Suprapubic skin (tissue), 4 donors: ENCODE results near the gene CDK5RAP1.

Experiments used
- CTCF ChIP-seq, 2 donors: fragments of 200-600 bp in 1 of 2; fragments of 450-650 bp in 1 of 2; sonication (generic) in 1 of 2; IDR thresholded peaks; one replicate each; pipeline ENCODE4 v1.5.1; 2016 to 2019; ENCODE audit warnings: antibody characterized with exemption in 2 of 2, mild to moderate bottlenecking in 1 of 2, moderate library complexity in 1 of 2
- EP300 ChIP-seq: sonication (generic); formaldehyde crosslinking; IDR thresholded peaks from one replicate; pipeline ENCODE4 v1.6.1; 2017; ENCODE audit warnings: antibody characterized with exemption
- POLR2A ChIP-seq, 2 donors: fragments of 450-650 bp; IDR thresholded peaks; one replicate each; pipeline ENCODE4 v1.6.1; 2017; ENCODE audit warnings: antibody characterized with exemption in 2 of 2, mild to moderate bottlenecking in 2 of 2, moderate library complexity in 2 of 2
- POLR2AphosphoS5 ChIP-seq, 3 donors: sonication (generic); formaldehyde crosslinking; IDR thresholded peaks; one replicate each; pipeline ENCODE4 v1.6.1; 2017; ENCODE audit warnings: antibody characterized with exemption in 3 of 3

GRCh38 chr20:33407796-33408195, 6.5 kb upstream of the CDK5RAP1 start:
- TF ChIP-seq CTCF (IDR thresholded peaks at IDR 0.05) (no peak), POLR2A (IDR thresholded peaks at IDR 0.05) (no peak), POLR2AphosphoS5 (IDR thresholded peaks at IDR 0.05) (no peak), EP300 (no peak)
